Measurements from ENCODE around the gene FBLIM1.

- TF ChIP-seq CTCF (IDR thresholded peaks at IDR 0.05) = no peak
- no peak for TF ChIP-seq POLR2A (IDR thresholded peaks at IDR 0.05)
Observed at GRCh38 chr1:15808955-15809354, 50.4 kb downstream of the FBLIM1 start.

Measured in testis (tissue), 2 donors.